Stimulated activated CD8-positive, alpha-beta memory T cell treated with anti-CD3 and anti-CD28 coated beads, Interleukin-15, amount 100 ng/mL, for 1 hour (primary cell): ENCODE results near the gene GYG1.
"Not testable (repeated sequence)": the region's sequence is repeated elsewhere in the genome, so short reads cannot be mapped to it uniquely, and the experiment has no call there.

ENCODE experiments used
- DNase-seq: peaks from one replicate; pipeline ENCODE4 v3.0.0-alpha.2; 2020; ENCODE audit warnings: low read depth

GYG1 gene

GRCh38 chr3:148991219-148992026 is at the start of gene GYG1:
TSS of gene GYG1 (plus strand) at chr3:148991540. CDS start at chr3:148991641, 101 bp downstream.
- DNase-seq: peak; percentile 51

- no peak for DNase-seq
Measured at GRCh38 chr3:148943506-148944205, 47.7 kb upstream of the GYG1 start.

GRCh38 chr3:148945116-148945515 is 46.2 kb upstream of the GYG1 start:
- no peak for DNase-seq

- no peak for DNase-seq
Measured at GRCh38 chr3:148948913-148949657, 42.3 kb upstream of the GYG1 start.

- DNase-seq: no peak
Measured at GRCh38 chr3:148950806-148951205, 40.5 kb upstream of the GYG1 start.

DNA sequence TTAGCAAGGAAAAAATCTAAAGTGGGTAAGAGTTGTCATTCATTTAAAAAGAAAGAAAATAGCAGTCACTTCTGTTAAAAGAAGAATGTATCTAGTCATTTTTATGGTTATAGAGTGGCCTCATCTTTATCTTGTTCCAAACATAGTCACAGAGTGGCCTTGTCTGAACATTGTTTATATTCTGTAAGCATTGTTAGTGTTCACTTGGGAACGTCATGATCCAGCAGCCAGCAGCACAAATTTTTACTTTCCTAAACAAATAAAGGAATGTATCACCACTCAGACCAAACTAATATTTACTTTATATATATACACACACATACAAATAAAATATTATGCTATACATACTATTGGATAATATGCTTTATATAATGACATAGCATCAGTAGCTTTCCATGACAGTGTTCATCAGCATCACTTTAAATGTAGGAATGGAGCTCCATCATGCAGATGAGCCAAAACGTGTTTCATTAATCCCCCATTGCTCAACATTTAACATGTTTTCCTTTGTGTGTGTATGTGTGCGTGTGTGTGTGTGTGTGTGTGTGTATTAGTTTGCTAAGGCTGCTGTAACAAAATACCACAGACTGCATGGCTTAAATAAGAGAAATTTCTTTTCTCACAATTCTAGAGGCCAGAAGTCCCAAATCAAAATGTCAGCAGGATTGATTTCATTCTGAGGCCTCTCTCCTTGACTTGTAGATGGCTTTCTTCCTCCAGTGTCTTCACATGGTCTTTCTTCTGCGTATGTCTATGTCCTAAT is 39.6 kb upstream of the GYG1 start:
- no peak for DNase-seq

DNA sequence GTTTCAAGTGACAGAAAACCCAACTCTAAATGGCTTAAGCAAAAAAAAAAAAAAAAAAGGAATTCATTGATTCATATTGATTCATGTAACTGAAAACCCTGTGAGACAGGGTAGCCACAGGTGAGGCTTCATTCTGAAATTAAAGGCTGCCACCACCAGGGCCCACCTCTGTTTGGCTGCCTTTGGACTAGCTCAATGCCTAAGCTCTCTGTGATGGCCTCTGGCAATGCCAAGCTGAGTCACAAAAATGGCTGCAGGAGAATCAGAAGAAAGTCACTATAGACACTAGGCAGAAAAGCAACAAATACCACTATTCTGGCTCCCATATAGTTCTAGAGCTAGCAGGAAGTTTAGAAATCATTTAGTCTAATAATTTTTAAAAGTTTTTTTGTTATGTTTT is 38.2 kb upstream of the GYG1 start:
- DNase-seq: no peak

DNA sequence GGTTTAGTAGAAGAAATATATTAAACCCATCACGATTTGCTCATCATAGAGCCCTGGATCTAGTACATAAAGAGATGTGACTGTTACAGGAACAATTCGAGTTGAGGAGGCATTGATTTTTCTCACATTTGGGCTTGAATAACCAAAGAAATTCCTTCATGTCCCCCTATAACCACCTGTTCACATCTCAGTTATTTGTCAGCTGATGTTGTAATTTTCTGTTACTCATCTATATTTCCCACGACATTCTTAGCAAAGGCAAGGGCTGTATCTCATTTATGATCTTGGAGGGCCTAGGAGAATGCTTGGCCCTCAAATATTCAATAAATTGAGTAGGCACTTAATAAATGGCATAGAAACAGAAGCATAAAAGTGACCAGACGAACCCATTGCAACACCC is 36.4 kb upstream of the GYG1 start:
- no peak for DNase-seq

DNA sequence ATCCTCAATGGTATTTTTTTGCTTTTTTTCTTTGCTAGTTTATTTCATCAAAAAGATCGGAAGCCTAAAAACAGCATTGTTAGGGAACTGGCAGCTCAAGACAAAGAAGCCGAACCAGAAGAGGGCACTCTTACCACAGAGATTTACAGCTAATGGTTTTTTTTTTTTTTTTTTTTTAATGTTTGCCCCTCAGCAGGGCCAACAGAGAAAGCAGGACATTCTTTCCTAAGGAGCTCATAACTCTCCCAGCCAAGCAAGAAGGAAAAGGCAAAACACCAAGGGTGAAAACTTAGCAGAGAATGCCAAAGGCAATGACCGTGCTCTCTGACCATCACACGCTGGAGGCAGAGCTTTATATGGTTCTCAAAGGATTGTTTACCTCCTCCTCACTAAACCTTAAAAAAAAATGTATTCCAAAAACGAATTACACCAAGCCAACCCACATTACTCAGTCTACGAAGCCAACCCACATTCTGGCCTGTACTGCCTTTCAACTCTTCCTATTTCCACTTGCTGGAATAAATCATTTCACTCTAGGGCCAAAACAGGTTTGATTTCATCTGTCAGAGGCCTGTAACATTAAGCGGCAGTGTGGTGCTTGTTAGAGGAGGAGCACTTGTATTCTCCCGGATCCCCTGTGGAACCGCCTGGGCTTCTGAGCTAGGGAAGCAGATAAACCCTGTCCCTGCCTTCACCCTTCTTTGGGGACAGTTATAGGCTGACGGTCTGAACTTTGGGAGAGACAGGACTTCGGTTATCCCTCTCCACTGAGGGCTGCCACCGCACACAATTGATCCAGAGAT is 35.6 kb upstream of the GYG1 start:
- no peak for DNase-seq

- DNase-seq: no peak
Measured at GRCh38 chr3:148957586-148957985, 33.8 kb upstream of the GYG1 start.

DNA sequence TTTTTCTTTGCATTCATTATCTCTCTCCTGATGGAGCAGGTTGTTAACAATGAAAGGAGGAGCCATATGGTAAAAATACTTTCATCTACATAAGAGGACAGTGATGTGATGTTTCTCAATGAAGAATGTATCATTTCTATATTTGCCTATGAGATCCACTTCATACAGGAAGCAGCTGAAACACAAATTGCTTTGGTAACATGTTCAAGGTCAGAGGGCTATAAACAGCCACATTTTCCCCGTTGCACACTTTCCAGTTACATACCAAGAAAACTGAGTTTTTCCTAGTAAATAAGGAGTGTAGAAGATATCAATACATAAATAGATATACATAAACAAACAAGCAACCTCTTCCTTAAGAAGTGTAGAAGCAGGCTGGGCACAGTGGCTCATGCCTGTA is 32.6 kb upstream of the GYG1 start:
- DNase-seq: no peak

DNA sequence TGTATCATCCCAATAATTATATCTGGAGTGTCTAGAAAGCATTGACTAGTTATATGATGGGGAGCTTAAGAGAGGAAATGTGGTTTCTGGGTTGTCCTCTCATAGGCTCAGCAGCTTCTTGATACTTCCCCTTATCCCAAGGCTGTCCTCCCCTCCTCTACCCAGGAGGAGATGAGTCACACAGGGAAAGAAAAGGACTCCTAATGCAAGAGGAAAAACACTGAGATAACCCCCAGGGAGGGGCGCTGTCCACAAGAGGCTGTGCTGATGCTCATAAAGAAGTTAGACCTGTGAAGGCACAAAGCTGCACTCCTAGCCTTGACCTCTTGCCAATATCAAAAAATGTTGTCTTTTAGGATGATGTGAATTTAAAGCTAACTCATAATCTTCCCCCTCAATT is 28.8 kb upstream of the GYG1 start:
- DNase-seq: no peak

- no peak for DNase-seq
Measured at GRCh38 chr3:148964809-148965208, 26.5 kb upstream of the GYG1 start.

DNA sequence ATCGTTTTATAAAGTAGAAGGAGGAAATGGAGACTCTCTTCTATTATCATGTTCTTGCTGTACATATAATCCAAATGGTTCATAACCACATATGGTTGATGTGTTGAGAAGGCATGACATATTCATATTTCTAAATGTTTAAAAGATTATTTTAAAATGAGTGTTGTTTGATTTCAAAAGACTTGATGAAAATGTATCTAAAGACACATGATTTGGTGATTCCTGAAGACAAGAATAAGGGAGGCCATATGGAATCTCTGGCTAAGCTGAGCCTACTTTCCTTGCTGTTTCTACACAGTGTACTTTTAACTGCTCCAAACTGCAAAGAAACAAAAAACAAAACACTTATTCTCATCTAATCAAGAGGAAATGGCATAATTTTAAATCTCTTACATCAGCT is 23.0 kb upstream of the GYG1 start:
- DNase-seq: no peak

GRCh38 chr3:148970271-148970670 is 21.1 kb upstream of the GYG1 start:
- no peak for DNase-seq

DNA sequence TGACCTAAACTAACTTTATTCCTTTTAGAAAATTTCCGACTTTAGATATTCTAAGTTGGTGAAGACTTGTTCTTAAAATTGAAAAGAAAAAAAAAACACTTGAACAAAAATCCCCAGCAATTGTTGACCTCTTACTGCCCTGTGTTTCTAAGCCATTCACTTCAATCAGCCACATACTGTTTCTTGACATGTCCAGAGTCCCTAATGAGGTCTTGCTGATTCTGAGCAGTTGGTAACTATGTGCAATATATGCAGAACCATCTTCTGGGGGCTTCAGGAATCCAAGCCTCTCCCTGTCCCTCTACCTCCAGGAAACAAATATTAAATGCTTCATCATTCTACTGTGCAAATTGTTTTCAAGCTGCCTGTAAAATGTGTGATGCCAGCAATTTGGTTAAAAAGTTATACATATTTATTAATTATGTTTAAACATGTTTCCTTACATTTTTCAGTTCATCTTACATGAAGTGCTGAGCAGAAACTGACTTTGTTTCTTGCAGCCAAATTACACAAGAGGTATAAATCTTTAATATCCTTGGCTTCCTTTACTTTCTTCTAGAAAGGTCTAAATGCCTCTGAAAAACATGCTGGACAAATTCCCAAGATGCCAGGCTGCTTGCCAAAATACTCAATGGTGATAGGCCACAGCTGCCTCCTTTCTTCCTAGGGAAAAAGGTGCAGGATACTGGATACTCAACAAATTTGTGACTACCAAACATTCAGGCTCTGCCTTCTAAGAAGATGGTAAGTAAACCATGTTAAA is 19.8 kb upstream of the GYG1 start:
- DNase-seq: no peak

- DNase-seq: no peak
Measured at GRCh38 chr3:148974726-148975125, 16.6 kb upstream of the GYG1 start.

DNA sequence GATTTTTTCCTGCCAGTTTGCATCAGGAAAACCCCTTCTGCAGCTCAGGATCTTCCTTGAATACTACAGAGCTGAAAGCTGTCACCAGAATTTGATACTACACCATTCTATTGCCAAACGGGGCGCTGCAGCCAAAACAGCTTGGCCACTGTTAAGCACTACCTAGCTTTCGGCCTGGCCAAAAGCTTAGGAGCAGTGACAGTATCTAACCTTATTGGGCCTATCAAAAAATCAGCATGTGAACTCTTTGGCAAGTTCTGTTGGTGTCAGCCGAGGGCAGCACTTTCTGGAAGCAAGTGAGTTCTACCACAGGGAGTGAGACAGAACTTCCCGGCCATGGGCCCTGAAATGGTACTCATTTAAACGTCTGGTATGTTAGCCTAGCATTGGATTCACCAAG is 16.1 kb upstream of the GYG1 start:
- no peak for DNase-seq

- DNase-seq: no peak
Measured at GRCh38 chr3:148975696-148976095, 15.6 kb upstream of the GYG1 start.

GRCh38 chr3:148981273-148981672 is 10.1 kb upstream of the GYG1 start:
- DNase-seq: no peak

- DNase-seq: not testable (repeated sequence)
Measured at GRCh38 chr3:148987551-148987950, 3.8 kb upstream of the GYG1 start.
